ENCODE data around the gene CCDC78.

Gene CCDC78

GRCh38 chr16:709566-710499 lies 16.4 kb downstream of the CCDC78 start:
- DNase-seq = no peak

GRCh38 chr16:708959-709358 lies 17.3 kb downstream of the CCDC78 start:
- DNase-seq = no peak

GRCh38 chr16:708019-708418 lies 18.2 kb downstream of the CCDC78 start:
- no peak for DNase-seq

GRCh38 chr16:707062-707538 lies 19.1 kb downstream of the CCDC78 start:
- DNase-seq = no peak

- no peak for DNase-seq
These were observed 19.8 kb downstream of the CCDC78 start for GRCh38 chr16:706189-707061.

DNA sequence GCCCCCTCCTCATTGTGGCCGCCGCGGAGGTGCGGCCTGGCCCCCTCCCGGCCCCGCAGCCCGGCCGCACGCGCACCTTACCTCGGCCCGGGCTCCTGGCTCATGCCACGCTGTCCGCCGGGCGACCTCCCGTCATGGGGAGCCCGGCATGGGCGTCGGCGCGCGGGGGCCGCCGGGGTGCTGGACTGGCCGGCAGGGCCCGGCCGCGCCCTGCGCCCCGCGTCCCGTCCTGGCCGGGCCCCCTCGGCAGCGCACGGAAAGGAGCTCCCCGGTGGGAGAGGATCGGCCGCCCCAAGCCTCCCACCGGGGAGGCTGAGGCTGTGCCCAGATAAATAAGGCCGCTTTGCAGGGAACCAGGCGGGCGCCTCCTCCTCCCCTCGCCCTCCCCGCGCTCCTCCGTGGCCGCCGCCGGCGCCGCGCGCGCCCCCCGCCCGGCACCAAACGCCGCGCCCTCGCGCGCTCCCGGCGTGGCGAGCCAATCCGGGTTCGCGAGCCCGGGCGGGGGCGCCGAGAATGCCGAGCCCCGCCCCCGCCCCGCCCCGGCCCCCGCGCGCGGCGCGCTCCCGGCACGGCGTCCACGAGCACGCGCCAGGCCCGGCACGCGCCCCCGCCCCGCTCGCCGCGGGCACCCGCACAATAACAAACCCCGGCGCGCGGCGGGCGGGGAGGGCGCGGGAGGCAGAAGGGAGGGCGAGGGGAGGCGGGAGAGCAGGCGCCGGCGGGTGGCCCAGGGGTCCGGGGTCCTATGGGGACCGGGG lies 20.6 kb downstream of the CCDC78 start, which contains the start of gene FBXL16:
Gene FBXL16, minus strand, starts transcription at position 371 of the 758 bp plus-strand sequence. CDS start 8,396 bp downstream, outside the sequence.
- no peak for DNase-seq

DNA sequence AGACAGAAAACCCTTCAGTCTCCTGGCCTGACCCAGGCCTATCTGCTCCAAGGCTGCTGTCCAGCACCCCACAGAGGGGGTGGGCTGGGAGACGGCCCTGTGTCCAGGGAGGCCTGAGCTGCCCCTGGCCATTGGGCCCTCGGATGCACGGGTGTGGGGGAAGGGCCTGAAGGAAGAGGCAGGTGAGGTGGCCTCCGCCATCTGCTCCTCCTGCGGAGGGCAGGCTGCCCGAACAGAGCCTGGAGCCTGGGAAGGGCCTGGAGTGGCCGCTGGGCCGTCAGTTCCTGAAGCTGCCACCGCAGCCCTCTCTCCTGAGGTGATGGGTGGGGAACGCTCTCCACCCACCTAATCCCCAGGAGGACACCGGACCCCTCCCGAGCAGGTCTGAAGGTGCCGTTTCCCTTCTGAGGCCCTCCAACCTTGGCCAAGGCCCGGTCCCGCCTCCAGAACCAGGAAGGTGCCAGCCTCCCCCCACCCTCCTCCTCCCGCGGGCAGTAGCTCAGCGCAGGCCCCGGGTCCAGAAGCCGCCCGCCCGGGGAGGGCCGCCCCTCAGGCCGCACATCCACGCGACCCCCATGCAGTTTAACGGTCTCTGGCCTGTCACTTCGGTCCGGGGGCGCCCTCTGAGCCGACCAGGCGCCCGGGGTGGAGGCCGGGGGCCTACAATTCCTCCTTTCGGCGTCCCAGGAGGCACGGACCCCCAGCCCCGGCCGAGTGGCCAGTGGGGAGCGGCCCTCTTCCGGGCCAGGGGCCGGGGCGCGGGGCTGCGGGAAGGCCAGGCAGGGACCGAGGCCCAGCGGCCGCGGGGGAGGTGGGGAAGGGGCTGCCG lies 21.5 kb downstream of the CCDC78 start:
- no peak for DNase-seq

DNA sequence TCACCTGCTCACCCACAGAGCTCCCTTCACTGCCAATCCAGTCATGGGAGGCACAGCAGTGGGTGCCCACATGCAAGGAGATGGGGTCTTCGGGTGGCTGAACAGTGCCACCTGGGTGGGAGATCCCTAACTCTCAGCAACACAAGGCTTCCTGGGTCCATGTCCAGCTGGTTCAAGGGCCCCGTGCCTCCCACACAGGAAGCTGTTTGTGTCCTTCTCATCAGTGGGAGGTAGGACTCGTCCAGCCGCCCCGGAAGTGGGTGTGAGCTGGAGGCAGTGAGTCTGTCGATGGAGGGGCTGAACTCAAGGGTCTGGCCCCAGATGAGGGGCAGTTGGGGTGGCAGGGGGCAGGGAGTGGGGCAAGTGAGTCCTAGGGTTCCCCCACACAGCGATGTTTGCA lies 22.2 kb downstream of the CCDC78 start:
- no peak for DNase-seq

- DNase-seq = no peak
These were observed 22.8 kb downstream of the CCDC78 start for GRCh38 chr16:703406-703805.

DNA sequence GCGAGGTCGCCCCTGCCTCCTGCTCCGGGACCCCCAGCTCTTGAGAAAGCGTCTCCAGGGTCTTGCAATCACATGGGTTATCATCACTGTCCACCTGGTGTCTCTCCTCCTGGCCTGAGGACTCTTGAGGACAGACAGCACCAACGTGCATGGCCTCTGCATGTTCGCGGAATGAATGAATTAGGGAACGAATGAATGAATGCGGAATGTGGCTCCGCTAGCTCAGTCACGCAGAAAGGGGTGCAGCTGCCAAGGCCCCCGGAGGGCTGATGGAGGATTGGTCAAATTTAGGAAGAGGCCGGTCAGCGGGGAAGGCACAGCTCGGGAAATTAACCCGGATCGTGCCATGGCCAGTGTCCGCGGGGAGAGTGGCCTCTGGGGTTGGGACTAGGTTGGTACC lies 23.9 kb downstream of the CCDC78 start:
- DNase-seq = no peak

DNA sequence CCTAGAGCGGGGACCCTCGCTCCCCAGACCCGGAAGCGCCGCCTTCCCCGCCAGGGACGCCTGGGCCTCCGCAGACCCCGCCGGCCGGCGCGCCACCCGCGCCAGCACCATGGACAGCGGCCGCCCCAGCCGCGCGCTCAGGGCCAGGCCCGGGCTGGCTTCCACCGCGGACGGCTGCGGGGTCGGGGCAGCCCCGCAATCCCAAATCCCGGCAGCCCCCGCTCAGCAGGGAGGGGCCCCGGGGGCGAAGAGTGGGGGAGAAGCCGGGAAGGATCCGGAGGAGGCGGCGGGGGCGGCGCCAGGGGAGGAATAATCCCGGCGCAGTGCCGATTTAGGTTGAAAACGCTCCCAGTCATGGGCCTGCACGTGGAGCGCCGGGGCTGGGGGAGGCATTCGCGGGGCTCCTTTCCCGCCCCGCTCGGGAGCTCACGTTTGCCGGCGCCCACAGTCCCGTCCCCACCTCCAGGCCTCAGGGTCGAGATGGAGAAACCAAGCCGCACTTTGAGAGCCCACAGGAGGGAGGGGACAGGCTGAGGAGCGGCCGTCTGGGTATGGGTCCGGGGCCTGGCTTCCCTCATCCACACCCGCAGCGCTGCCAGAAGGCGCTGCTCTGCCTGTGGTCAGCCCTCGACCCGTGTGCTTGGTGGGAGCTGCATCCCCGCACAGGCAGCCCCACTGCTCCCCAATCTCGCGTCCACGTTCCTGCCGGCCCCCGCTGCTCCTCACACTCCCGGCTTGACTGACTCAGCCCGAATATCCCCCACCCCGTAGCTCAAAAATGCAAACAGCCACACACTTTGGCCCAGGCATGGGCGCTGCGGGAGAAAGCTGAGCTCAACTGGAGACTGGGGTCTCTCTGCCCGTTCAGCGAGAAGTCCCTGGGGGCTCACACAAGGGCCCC lies 25.3 kb downstream of the CCDC78 start:
- no peak for DNase-seq

- DNase-seq = no peak
These were observed 27.2 kb downstream of the CCDC78 start for GRCh38 chr16:698911-699671.

DNA sequence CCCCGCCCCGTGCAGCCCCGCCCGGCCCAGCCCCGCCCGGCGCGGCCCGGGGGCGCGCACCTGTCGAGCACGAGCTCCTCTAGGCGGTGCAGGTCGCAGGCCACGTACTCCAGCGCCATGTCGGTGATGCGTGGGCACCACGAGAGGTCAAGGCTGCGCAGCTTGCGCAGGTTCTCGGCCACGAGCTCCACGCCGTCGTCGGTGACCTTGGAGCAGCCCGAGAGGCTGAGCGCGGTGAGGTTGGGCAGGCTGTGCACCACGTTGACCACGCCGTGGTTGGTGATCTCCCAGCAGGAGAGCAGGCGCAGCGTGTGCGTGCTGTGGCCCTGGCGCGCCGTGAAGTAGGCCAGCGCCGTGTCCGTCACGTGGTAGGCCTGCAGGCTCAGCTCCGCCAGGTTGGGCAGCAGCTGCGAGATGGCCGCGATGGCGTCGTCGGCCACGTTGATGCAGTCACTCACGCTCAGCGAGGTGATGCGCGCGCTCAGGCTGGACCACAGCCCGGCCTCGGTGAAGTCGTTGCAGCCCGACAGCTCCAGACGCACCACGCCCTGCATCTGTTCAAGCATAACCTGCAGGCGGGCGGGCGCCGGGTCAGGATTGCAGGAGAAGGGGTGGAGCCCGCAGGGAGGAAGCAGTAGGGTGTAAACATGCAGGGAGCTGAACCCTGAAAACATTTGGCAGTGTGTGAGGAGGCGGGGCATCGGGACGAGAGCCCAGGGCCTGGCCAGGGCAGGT lies 30.7 kb downstream of the CCDC78 start:
- no peak for DNase-seq

GRCh38 chr16:694863-695354 lies 31.3 kb downstream of the CCDC78 start:
- no peak for DNase-seq

- DNase-seq = no peak
These were observed 31.9 kb downstream of the CCDC78 start for GRCh38 chr16:694187-694862.

DNA sequence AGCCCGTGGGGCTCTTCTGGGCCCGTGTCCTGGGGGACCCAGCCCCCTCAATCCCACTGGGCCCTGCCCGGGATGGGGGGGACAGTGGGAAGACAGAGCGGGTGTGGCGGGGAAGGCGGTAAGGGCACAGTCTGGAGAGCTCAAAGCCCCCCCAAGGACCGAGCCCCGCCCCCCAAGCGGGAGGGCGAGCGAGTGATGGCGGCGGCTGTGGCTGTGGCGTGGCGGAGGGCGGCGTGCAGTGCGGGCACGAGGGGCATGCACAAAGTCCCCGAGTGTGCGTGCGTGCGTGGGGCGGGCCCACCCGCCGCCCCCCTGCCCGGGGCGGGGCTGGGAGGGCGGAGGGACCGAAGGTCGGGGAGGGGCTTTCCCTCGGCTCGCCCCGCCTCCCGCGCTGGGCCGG lies 32.5 kb downstream of the CCDC78 start:
- DNase-seq = no peak

GRCh38 chr16:693364-693763 lies 32.9 kb downstream of the CCDC78 start:
- no peak for DNase-seq
